Measurements from ENCODE around the gene KLF9. TPM values are rescaled to one million over a fixed set of nuclear protein-coding genes. Genes with fewer than 3 reads are reported as not detected.
"Not testable (repeated sequence)": the region's sequence is repeated elsewhere in the genome, so short reads cannot be mapped to it uniquely, and the experiment has no call there.

Gene KLF9
- total and polyA plus RNA-seq, 2 donors (not counting 3 experiments of a cell fraction or from before 2014, with no cell fraction given) = 7.3 to 17.2 TPM

GRCh38 chr9:70402213-70402612 is 12.2 kb downstream of the KLF9 start:
- DNase-seq (ENCODE audit: low read depth, low spot score) = peak; percentile 28
- H3K27ac ChIP-seq (ENCODE audit: insufficient read depth, low read depth, low read length) = no peak overlapping the region
- TF ChIP-seq FOS (IDR thresholded peaks at IDR 0.05; ENCODE audit: borderline replicate concordance, insufficient read depth, low read length) (no peak), MYC (IDR thresholded peaks at IDR 0.05; ENCODE audit: low read depth, low read length) (no peak), MAX (IDR thresholded peaks at IDR 0.05; ENCODE audit: insufficient read depth, insufficient read length) (no peak), POLR2A (IDR thresholded peaks at IDR 0.05; ENCODE audit: low read depth, low read length) (no peak), GATA2 (IDR thresholded peaks at IDR 0.05; ENCODE audit: insufficient read depth, insufficient read length, low read depth, low read length) (no peak), JUN (IDR thresholded peaks at IDR 0.05; ENCODE audit: borderline replicate concordance, insufficient read depth, insufficient read length, low read depth) (no peak), POLR2AphosphoS5 (IDR thresholded peaks at IDR 0.05; ENCODE audit: insufficient read depth, low read depth, low read length) (no peak), EZH2 (IDR thresholded peaks at IDR 0.05; ENCODE audit: borderline replicate concordance, low read depth, low read length, severe bottlenecking) (no peak), CTCF (IDR thresholded peaks at IDR 0.05; ENCODE audit: extremely low read depth in 1 of 2, insufficient read depth in 1 of 2, low read depth in 1 of 2, low read length in 2 of 2) (no peak)
- dilution Hi-C loops (cut with MboI; ENCODE audit: extremely low pct_ligation_motif_present, low sequenced_read_pairs) (no loop called here), intact Hi-C loops (cut with micrococcal nuclease) (no loop called here)
- ChIA-PET POLR2A (interaction anchor here (0.7 kb wide), 1 partner anchor 43 kb away, joined by 7 read pairs; no protein-coding TSS in a partner anchor), CTCF (interaction anchor here (1.6 to 2.8 kb wide), 2 partner anchors 9 to 83 kb away, joined by 9 to 11 read pairs; no protein-coding TSS in a partner anchor)
- H3K4me1 ChIP-seq (ENCODE audit: control insufficient read depth, extremely low read depth, insufficient read depth, low read length) = peaks cover 10% of the 10 kb centered on the region
- no peak overlapping the region for H3K9ac ChIP-seq (replicated peaks; ENCODE audit: extremely low read depth, insufficient read depth, low read length)
- no peaks in the 10 kb centered on the region for H3K9me3 ChIP-seq (replicated peaks; ENCODE audit: control insufficient read depth, insufficient read depth, low read length)
- H3K36me3 ChIP-seq (ENCODE audit: control insufficient read depth in 2 of 2, extremely low read depth in 1 of 2, insufficient read depth in 2 of 2, low read length in 2 of 2) = no peaks in the 10 kb centered on the region
- peak; percentile 52 for FAIRE-seq
- H3K27me3 ChIP-seq (ENCODE audit: control insufficient read depth in 2 of 2, insufficient read depth in 2 of 2, low read length in 2 of 2) = no peaks in the 10 kb centered on the region
- no peak overlapping the region for H3K4me2 ChIP-seq (ENCODE audit: insufficient read depth, low read length)
- no peak overlapping the region for H3K4me3 ChIP-seq (replicated peaks in 1 of 3; ENCODE audit: insufficient read depth in 1 of 3, low read depth in 1 of 3, low read length in 3 of 3)
- no peaks in the 10 kb centered on the region for H3K9me1 ChIP-seq (replicated peaks; ENCODE audit: control insufficient read depth, extremely low read depth, insufficient read depth, low read length)
- H3K79me2 ChIP-seq (ENCODE audit: control insufficient read depth, insufficient read depth, low read length) = peaks cover 92% of the 10 kb centered on the region
- H2AFZ ChIP-seq (ENCODE audit: low read depth, low read length) = no peak overlapping the region
- BruUV-seq (replicated peaks) = no TSS peak
- H4K20me1 ChIP-seq (replicated peaks; ENCODE audit: control insufficient read depth, extremely low read depth, insufficient read depth, low read length) = no peaks in the 10 kb centered on the region

- CTCF ChIA-PET = interaction anchor here (1.6 to 2.8 kb wide), 2 partner anchors 8 to 83 kb away, joined by 9 to 11 read pairs; no protein-coding TSS in a partner anchor
- H3K4me1 ChIP-seq (ENCODE audit: control insufficient read depth, extremely low read depth, insufficient read depth, low read length); dilution Hi-C loops (cut with MboI; ENCODE audit: extremely low pct_ligation_motif_present, low sequenced_read_pairs); intact Hi-C loops (cut with micrococcal nuclease); FAIRE-seq; DNase-seq (ENCODE audit: low read depth, low spot score); H3K9me1 ChIP-seq (replicated peaks; ENCODE audit: control insufficient read depth, extremely low read depth, insufficient read depth, low read length); H3K27me3 ChIP-seq (ENCODE audit: control insufficient read depth in 2 of 2, insufficient read depth in 2 of 2, low read length in 2 of 2); H3K9me3 ChIP-seq (replicated peaks; ENCODE audit: control insufficient read depth, insufficient read depth, low read length); POLR2A ChIA-PET; H3K9ac ChIP-seq (replicated peaks; ENCODE audit: extremely low read depth, insufficient read depth, low read length); BruUV-seq (replicated peaks); H3K4me2 ChIP-seq (ENCODE audit: insufficient read depth, low read length); H3K4me3 ChIP-seq (replicated peaks in 1 of 3; ENCODE audit: insufficient read depth in 1 of 3, low read depth in 1 of 3, low read length in 3 of 3); H4K20me1 ChIP-seq (replicated peaks; ENCODE audit: control insufficient read depth, extremely low read depth, insufficient read depth, low read length); H3K27ac ChIP-seq (ENCODE audit: insufficient read depth, low read depth, low read length); H3K36me3 ChIP-seq (ENCODE audit: control insufficient read depth in 2 of 2, extremely low read depth in 1 of 2, insufficient read depth in 2 of 2, low read length in 2 of 2); H2AFZ ChIP-seq (ENCODE audit: low read depth, low read length): not testable (repeated sequence)
- H3K79me2 ChIP-seq (ENCODE audit: control insufficient read depth, insufficient read depth, low read length) = peaks cover 91% of the 10 kb centered on the region
Measured at GRCh38 chr9:70401241-70401640, 13.2 kb downstream of the KLF9 start.
